ENCODE results near the gene SOCS1. TPM values are rescaled to one million over a fixed set of nuclear protein-coding genes. Genes with fewer than 3 reads are reported as not detected.

The SOCS1 gene
- total and polyA plus RNA-seq, 4 donors, result 1.8 to 10.9 (median 2.3) TPM

DNA sequence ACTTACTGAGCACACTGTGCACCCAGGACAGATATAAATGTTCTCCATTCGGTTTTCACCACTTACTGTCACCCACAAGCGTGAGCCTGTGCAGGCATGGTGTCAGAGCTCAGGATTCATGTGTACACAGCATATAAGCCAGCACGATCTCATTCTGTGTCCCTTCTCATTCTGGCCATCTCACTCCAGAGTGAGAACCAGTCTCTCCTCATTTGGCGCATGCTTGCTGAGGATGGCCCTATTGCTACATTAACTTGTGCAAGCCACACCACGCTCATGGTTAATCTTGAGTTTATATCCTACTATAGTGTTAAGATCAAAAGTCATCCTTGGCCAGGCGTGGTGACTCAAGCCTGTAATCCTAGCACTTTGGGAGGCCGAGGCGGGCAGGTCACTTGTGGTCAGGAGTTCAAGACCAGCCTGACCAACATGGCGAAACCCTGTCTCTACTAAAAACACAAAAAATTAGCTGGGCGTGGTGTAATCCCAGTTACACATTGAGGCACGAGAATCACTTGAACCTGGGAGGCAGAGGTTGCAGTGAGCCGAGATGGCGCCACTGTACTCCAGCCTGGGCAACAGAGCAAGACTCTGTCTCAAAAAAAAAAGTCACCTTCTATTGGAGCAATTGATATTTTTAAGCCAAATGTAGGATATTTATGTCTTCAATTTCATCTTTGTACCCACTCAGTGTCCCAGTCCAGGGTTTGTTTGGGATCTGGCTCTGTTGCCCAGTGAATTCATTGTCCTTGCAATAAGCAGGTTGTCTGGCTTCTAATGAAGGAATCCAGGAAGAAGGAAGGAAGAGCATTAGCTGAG lies 20.9 kb downstream of the SOCS1 start:
- no peaks in the 10 kb centered on the region for H3K27me3 ChIP-seq (ENCODE audit: control insufficient read depth in 4 of 4, insufficient read depth in 4 of 4, low read length in 3 of 4)
- peaks cover 2 to 7% (median 5%) of the 10 kb centered on the region in 4 donors for H3K4me1 ChIP-seq (ENCODE audit: control insufficient read depth in 4 of 4, insufficient read depth in 4 of 4, low read length in 3 of 4)
- H3K4me3 ChIP-seq (ENCODE audit: low read depth in 1 of 3, low read length in 3 of 3), result no peak overlapping the region
- no peak overlapping the region for H3K9ac ChIP-seq (ENCODE audit: low read depth in 1 of 2, low read length in 2 of 2)
- no peak for DNase-seq (ENCODE audit: low spot score)
- H3K36me3 ChIP-seq (ENCODE audit: control insufficient read depth in 4 of 4, insufficient read depth in 3 of 4, low read depth in 1 of 4, low read length in 3 of 4), result no peaks in the 10 kb centered on the region
- 88% methylated on average over 13 of the region's 13 CpGs for WGBS
- no peak overlapping the region for H3K27ac ChIP-seq (ENCODE audit: low read depth in 1 of 2, low read length in 2 of 2)
- no peak for TF ChIP-seq JUND (IDR thresholded peaks at IDR 0.05)
- TF ChIP-seq, protein P1, sequence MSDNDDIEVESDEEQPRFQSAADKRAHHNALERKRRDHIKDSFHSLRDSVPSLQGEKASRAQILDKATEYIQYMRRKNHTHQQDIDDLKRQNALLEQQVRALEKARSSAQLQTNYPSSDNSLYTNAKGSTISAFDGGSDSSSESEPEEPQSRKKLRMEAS (IDR thresholded peaks at IDR 0.05), result no peak
- TF ChIP-seq EGR1 (IDR thresholded peaks at IDR 0.05; ENCODE audit: low read depth in 2 of 2), result no peak
- TF ChIP-seq, protein P2, sequence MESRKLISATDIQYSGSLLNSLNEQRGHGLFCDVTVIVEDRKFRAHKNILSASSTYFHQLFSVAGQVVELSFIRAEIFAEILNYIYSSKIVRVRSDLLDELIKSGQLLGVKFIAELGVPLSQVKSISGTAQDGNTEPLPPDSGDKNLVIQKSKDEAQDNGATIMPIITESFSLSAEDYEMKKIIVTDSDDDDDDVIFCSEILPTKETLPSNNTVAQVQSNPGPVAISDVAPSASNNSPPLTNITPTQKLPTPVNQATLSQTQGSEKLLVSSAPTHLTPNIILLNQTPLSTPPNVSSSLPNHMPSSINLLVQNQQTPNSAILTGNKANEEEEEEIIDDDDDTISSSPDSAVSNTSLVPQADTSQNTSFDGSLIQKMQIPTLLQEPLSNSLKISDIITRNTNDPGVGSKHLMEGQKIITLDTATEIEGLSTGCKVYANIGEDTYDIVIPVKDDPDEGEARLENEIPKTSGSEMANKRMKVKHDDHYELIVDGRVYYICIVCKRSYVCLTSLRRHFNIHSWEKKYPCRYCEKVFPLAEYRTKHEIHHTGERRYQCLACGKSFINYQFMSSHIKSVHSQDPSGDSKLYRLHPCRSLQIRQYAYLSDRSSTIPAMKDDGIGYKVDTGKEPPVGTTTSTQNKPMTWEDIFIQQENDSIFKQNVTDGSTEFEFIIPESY (IDR thresholded peaks at IDR 0.05), result no peak
- TF ChIP-seq SP1 (IDR thresholded peaks at IDR 0.05), result no peak
- no peak for TF ChIP-seq GABPA (IDR thresholded peaks at IDR 0.05 in 1 of 2, conservative IDR thresholded peaks at IDR 0.05 in 1 of 2)
- TF ChIP-seq, protein P3, sequence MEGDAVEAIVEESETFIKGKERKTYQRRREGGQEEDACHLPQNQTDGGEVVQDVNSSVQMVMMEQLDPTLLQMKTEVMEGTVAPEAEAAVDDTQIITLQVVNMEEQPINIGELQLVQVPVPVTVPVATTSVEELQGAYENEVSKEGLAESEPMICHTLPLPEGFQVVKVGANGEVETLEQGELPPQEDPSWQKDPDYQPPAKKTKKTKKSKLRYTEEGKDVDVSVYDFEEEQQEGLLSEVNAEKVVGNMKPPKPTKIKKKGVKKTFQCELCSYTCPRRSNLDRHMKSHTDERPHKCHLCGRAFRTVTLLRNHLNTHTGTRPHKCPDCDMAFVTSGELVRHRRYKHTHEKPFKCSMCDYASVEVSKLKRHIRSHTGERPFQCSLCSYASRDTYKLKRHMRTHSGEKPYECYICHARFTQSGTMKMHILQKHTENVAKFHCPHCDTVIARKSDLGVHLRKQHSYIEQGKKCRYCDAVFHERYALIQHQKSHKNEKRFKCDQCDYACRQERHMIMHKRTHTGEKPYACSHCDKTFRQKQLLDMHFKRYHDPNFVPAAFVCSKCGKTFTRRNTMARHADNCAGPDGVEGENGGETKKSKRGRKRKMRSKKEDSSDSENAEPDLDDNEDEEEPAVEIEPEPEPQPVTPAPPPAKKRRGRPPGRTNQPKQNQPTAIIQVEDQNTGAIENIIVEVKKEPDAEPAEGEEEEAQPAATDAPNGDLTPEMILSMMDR (IDR thresholded peaks at IDR 0.05; ENCODE audit: low read depth, low read length, missing input control), result no peak
- no peak for TF ChIP-seq HNF4A (conservative IDR thresholded peaks at IDR 0.05)
- no peak for TF ChIP-seq YY1 (IDR thresholded peaks at IDR 0.05)
- TF ChIP-seq, protein P4, sequence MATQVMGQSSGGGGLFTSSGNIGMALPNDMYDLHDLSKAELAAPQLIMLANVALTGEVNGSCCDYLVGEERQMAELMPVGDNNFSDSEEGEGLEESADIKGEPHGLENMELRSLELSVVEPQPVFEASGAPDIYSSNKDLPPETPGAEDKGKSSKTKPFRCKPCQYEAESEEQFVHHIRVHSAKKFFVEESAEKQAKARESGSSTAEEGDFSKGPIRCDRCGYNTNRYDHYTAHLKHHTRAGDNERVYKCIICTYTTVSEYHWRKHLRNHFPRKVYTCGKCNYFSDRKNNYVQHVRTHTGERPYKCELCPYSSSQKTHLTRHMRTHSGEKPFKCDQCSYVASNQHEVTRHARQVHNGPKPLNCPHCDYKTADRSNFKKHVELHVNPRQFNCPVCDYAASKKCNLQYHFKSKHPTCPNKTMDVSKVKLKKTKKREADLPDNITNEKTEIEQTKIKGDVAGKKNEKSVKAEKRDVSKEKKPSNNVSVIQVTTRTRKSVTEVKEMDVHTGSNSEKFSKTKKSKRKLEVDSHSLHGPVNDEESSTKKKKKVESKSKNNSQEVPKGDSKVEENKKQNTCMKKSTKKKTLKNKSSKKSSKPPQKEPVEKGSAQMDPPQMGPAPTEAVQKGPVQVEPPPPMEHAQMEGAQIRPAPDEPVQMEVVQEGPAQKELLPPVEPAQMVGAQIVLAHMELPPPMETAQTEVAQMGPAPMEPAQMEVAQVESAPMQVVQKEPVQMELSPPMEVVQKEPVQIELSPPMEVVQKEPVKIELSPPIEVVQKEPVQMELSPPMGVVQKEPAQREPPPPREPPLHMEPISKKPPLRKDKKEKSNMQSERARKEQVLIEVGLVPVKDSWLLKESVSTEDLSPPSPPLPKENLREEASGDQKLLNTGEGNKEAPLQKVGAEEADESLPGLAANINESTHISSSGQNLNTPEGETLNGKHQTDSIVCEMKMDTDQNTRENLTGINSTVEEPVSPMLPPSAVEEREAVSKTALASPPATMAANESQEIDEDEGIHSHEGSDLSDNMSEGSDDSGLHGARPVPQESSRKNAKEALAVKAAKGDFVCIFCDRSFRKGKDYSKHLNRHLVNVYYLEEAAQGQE (IDR thresholded peaks at IDR 0.05), result no peak
- no peak for TF ChIP-seq NR2F2 (IDR thresholded peaks at IDR 0.05)
- no peak for TF ChIP-seq RXRA (IDR thresholded peaks at IDR 0.05)
- TF ChIP-seq FOXA1 (IDR thresholded peaks at IDR 0.05), result no peak
- TF ChIP-seq FOXA2 (IDR thresholded peaks at IDR 0.05), result no peak
- no peak for TF ChIP-seq HNF4G (IDR thresholded peaks at IDR 0.05)
- no peak for TF ChIP-seq RAD21 (IDR thresholded peaks at IDR 0.05)
- TF ChIP-seq TAF1 (conservative IDR thresholded peaks at IDR 0.05), result no peak
- TF ChIP-seq, protein P5, sequence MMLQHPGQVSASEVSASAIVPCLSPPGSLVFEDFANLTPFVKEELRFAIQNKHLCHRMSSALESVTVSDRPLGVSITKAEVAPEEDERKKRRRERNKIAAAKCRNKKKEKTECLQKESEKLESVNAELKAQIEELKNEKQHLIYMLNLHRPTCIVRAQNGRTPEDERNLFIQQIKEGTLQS (IDR thresholded peaks at IDR 0.05), result no peak
- H3K9me3 ChIP-seq (ENCODE audit: control insufficient read depth in 4 of 4, low read length in 3 of 4), result no peaks in the 10 kb centered on the region

All from liver (tissue), 9 donors.